NCI-H1436 treated with DMSO at 0.1 percent for 48 hours (cell line): ENCODE measurements around the gene SH3TC1.

Experiments used
- DNase-seq: peaks from one replicate; lab custom pipeline; 2025; lab: John Stamatoyannopoulos, UW

SH3TC1 gene

DNA sequence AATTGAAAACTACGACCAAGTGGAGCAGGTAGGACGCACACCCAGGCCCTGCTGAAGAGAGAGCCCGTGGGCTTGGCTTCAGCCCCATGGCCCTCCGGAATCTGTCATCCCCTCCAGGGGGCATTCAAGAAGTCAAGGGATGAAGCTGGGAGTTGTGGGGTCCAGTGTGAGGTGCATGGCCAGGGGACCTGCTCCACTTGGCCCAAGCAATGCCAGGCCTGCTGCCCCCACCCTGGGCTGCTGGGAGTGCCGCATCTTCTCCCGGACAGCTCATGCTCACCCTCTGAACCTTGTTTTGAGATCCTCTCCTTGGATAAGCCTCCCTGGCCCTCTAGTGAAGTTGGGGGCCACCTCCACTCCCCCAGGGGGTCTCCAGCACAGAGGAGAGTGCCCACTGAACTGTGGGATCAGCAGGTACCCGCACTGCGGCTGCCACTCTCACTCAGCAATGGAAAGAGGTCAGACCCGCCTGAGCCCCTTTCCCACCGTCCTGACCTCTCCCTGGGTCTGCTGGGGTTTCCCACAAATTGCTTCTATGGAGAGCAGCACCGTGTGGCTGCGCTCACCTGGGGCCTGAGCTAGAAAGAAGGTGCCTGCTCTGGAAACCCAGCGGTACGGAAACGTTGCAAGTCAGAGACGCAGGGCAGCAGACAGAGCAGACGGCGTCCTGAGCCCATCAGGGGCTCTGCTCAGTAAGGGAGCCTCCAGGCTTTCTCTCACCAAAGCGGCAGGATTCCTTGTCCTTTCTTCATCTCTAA lies 35.5 kb upstream of the SH3TC1 start:
- no peak for DNase-seq

DNA sequence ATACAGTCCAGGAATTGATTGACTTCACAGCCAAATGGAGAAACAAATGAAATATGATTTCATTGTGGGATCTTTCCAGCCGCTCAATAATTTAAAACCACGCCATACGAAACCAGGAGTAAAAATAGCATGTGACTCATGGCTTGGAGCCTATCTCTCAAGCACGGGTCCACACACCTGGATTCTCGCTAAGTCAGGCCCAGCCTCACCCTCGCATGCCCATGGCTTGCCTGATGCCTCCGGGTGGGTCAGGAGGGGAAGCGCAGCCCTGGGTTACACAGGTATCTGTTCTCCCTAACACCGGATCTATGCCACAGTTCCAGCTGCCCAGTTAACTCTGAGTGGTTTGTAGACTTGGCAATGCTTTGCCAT lies 34.9 kb upstream of the SH3TC1 start:
- DNase-seq: no peak

DNA sequence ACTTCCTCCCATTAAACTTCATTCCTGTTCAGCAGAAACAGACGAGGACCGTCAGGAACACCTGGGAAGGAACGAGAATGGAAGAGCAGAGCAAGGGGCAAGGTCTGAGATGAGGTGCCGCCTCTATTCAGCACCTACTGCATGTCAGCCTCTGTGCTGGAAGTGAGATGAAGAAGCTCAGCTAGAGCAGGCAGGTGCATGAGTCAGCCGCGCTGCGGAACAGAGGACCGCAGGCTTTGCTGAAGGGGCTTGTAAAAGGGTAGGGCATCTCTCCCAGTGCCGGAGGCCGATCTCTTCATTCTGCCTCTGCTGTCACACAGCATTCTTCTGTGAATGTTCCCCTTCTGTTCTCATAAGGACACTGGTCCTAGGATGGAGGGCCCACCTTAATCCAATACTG lies 34.4 kb upstream of the SH3TC1 start:
- no peak for DNase-seq

DNA sequence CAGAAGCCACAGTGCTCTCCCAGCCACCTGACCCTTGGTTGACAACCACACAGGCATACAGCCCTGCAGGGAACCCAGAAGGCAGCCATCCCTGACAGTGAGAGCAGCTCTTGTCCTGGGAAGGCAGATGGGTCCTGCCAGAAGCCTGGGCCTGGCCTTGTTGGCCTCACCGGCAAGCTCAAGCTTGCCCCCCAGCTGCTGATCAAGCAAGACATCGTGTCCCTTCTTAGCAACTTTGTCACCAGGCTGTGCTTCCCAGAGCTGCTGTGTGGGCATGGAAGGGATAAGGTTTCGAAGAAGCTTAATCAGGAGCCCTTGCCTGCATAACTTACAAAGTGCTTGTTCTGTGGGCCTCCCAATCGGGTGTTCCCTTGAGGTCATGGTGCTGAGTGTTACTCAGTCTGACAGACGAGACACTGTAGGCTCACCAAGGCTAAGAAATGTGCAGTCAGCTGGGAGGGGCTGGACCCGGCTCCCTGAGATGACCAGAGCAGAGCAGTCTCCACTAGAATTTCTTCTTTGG lies 33.7 kb upstream of the SH3TC1 start:
- DNase-seq: no peak

DNA sequence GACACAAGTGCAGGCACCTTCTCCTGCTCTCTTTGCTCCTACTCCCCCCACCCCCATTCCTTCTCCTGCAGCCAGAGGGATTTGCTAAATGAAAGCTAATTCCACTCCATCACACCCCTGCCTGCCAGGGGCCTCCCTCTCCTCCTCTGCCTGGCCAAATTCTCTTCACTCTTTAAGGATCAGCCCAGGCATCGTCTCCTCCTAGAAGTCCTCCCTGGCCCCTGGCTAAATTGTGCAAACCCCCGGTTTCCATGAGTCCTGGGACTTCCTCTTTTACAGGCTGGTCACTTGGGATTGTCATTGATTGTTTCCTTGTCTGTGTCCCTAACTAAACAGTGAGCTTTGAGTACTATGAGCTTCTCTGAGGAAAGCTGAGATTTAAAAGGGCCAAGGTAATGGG lies 31.8 kb upstream of the SH3TC1 start:
- no peak for DNase-seq

DNA sequence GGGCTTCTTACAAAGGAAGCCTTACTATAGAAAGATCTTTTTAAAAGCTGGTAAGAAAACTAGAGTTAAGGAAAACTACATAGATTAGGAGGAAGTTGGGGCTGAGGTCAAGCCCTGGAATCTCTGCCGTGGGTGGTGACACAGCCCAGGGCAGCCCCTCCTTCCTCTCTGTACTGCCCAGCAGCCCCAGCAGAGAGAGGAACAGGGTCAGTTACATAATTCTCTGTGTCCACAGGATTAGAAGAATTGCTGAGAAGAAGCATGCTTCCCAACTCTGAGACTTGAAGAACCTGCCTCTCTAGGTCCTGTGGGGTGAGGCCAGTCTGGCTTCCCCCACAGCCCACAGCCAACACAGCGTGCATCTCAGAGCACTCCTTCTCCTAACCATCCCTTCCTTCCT lies 31.3 kb upstream of the SH3TC1 start:
- no peak for DNase-seq

DNA sequence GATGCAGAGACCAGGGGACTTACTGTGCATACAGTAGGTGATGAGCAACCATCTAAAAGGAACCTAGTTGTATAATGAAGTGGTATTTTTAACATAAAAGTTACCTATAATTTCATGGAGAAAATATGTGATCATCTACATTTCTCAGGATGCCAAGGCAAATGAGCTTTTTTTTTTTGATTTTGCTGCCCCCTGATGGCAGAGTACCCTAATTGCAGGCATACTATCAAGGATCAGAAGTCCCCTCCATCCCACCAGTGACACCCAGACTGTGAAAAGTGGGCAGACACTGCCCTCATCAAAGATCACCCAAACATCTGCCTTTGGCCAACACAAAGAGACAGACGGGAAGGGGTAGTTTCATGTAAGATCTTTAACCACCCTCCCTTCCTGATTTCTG lies 30.9 kb upstream of the SH3TC1 start:
- DNase-seq: no peak

DNA sequence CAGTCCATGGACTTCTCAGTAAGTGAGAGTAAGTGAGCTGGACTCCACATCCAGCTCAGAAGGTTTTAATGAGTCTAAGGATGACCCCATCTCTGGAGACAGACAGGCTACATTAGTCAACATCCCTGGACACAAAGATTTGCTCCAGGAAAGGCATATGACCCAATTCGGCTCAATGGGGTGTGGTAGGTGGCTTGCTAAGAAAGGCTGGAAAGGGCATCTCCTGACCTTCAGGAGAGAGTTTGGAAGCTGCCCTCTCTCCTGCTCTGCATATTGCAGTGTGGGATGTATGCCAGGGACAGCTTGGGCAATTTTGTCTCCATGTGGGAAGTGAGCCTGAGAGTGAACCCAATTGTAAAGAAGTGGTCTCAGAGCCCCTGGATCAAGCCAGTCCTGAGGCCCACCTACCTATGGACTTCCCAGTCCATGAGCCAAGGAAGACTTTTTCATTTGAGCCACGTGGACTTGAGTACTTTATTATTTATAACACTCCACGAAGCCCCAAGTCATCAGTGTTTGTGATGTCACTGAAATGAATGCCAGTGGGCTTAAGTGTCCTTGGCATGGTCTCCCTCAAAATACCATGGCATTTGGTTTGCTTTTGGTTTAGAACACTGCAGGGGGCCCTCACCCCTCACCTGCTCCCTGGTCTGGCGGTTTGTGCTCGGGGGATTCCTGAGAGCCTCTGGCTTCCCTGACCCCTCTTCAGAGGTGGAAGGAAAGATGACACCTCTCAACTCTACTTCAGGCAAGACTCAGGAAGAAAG lies 30.1 kb upstream of the SH3TC1 start:
- DNase-seq: no peak

DNA sequence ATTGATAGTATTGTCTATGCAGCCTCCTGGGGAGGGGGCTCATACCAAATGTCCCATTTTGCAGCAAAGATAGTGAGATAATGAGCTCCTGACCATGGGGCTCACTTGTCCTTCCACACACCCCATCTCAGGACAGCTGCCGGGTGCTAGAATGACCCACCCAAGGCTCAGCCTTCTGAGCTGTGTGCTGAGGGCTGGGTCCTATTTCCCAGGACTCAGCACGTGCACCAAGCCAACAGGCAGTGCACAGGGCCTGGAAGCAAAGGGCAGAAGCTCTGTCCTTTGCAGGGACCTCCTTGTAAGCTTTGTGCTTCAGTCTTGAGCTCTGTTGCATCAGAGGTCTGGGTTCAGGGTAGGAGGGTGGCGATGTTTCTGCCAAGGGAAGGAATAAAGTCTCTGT lies 29.3 kb upstream of the SH3TC1 start:
- DNase-seq: no peak

DNA sequence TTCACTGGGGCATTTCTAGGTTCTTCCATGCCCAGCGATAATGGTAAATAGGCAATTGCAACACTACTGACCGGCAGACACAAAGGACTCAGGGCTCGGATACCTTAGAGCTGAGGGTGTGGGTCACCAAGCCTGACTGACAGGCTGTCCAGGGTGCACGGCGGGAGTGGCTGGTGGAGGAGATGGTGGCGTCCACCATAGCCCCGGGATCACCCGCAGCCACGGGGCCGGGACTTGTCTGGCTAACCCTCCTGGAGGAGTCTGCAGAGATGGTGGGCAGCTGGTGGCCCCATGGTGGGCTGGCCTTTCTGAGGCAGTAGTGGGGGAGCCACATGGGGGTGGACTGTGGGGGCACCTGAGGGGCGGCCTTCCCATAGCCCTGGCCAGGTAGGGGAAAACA lies 28.7 kb upstream of the SH3TC1 start:
- no peak for DNase-seq

DNA sequence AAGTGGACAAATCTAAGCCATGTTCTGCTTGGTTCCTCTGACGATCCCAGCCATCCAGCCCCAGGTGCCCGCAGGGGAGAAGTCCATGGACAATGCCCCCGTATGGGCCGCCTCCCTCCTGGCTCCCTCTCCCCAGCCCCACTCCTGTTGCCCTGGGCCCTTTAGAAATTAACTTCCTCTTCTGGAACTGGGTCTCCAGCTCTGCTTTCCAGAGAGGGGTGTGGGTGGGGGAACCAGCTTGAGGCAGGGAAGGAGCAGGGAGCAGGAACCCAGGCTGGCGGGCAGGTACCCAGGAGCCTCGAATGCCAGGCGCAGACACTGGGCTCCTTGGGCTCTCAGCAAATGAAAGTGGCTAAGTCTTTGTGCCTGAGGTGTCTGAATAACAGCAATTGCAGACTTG lies 27.8 kb upstream of the SH3TC1 start:
- DNase-seq: no peak

DNA sequence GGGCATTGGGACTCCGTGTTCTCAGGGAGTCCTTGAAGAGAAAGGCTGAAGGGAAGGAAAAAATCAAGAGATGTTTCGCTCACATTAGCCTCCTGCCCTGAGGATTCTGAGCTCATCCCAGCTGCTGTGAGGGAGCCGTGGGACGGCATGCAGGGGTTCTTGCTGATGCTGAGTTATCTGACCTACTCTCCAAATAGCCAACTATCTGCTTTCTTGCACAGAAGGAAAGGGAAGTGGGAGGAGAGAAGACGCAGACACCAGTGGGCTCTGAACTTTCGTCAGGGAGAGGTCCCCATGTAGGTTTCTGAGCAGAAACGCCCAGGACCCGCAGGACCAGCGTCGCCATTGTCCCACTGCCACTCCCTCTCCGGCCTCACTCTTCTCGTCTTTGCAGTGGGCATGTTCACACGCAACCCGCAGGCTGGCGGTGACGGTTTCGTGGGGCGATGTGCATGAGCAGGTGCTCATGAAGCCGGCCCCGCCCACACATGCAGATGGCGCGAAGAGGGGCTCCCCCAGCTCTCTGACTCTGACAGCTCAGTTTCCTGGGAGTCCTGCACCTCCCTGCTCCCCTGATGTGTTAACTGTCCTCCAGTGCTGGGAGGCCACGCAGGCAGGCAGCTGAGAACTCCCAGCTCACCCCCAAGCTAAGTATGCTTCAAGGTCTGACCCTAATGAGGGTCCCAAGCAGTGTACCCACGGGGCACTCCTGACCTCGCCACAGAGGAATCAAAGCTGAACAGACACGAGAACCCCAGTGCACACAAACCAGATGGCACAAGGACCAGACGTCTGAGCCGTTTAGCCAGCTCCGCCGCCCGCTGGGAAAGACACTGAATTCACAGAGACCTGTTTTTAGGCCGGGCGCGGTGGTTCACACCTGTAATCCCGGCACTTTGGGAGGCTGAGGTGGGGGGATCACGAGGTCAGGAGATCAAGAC lies 26.8 kb upstream of the SH3TC1 start:
- DNase-seq: no peak

DNA sequence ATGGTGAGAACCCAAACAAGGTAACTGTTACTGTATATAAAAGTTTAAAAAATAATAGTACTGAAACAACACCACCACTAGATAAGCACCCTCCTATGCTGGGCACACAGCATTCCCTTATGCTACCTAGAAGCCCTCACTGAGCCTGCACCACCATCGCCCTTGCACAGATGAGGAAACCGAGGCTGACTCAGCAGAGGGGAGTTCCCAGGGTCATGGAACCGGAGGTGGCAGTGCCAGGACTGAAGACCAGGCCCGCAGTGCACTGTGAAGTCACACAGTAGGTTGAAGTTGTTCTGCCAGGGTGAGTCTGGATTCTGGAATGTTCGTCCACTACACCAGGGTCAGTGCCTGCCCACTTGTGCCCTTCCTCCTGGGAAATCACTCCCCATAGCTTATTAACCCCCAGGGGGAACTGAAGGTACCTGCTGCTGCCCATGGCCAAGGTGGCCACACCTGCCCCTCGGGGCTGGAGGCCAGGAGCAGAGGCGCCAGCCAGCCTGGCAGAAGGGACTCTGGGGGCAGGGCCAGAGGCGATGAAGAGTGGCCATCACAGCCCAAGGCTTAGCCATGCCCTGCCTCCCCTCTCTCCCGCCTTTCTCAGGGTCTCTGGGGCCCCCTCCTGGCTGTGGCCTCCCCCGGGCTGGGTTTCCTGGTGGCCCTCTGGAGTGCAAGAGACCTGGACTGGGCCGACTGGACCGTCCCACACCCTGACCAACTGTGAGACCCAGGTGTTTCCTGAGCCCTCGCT lies 25.4 kb upstream of the SH3TC1 start:
- DNase-seq: no peak

DNA sequence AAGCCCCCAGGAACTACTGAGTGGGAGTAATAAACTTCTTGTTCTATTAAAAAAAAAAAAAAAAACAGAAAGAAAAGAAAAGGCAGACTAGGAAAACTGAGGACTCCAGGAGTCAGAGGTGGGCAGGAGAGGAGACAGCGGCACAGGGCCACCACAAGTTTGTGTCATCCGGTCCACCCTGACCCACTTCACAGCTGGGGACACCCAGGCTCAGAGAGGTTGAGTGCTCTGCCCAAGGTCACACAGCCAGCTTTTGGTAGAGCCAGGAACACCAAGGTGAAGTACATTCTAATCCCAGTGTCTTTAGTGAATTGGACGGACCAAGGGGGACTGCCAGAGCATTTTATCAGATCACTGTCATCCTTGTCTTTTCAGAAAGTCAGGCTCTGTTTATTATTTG lies 24.1 kb upstream of the SH3TC1 start:
- no peak for DNase-seq

DNA sequence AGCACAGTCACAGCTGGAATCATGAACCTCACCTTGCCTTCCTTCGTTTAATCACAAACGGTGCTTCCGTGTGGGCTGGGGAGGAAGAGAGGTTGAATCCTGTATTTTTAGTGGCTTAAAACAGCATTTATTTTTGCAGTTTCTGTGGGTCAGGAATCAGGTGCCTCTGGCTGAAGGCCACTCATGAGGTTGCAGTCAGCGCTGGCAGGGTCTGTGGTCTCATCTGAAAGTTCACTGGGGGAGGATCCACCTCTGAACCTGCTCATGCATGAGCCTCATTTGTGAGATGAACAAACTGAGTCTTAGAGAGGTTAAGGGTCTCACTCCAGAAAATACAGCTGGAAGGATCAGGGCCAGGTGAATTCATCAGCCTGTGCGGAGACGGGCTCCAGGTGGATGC lies 23.4 kb upstream of the SH3TC1 start:
- DNase-seq: no peak

DNA sequence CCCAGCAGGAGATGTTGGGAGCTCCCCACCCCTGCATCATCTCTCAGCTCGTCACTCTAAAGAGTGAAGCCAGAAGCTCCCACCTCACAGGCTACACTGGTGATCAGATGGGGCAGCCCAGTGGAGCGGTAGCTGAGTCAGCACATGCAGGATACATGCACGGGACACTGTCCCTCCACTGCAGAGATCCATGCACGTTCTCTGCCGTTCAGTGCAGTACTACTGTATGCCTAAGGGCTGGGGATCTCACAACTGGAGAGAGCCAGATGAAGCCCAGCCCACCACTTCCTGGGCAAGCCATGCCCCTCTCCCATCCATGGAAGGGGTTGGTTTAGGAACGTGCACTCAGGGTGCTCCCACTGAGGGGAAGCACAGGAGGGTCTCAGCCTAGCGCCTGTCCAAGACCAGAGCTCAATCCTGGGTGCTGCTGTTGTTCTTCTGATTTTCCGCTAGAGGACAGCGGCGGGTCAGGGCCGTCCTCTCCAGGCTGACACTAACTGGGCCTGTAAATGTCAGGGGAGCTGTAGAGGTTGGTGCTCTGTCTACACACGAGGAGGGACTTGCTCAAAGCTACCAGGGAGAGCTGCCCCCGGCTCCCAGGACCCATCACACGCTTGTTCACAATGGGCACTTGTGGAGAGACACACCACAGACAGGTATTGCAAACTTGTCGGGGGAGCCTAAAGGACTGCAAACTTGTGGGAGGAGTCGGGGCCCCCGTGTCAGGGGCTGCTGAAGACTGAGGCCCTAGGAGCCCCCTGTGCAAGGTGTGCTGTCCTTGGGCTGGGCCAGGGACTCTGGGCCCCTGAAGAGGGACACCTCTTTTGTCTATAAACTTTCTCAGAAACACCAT lies 22.3 kb upstream of the SH3TC1 start:
- DNase-seq: no peak

DNA sequence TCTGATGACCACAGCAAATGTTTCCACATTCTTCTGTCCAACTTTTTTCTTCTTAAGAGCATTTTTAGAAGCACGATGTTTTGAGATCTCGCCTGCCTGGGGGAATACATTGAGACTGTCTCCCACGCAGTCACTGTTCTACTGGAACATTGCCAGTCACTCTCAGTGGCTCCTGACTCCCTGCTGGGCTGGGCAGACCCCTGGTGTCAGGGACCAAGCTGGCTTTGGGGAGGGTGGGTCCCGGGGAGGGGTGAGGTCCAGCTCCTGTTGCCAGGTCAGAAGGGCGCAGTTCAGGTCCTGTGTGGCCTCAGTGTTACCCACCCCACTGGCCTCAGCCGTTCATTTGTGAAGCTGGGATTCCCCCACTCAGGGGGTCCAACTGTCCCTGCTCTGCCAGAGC lies 21.5 kb upstream of the SH3TC1 start:
- DNase-seq: no peak

DNA sequence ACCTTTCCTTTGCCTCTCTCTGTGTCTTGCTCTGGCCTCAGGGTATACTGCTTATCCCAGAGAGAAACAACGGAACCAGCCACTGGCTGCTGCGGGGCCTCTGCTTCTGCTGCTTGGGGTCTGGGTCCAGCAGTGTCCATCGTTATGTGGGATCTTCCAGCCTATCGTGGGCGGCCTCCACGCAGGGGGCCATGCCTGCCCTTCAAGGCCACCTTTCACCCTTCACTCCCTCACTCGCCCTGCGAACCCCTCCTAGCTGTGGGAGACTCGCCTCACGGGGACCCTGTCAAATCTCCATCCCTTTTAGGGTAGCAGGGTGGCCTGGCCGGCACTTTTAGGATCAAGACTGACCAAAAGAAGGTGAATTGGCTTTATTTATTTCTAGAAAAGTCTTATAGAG lies 21.1 kb upstream of the SH3TC1 start:
- DNase-seq: no peak

DNA sequence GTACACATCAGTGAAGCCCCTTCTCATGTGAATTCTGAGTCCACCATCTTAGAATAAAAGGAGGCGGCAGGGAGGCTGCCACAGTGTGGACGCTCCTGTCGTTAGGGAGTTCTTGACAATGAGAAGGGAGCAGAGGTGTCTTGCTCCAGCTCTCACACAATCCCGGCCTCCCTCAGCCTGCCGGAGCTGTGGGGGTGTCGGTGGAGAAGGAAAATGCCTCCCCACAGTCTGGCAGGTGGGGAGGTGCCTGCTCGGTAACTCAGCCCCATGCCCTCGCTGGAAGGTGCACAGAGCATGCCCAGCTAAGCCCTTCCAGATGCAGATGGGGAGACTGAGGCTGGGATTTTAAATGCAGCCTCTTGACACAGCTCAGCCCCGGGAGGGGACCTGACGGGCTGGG lies 20.0 kb upstream of the SH3TC1 start:
- no peak for DNase-seq

DNA sequence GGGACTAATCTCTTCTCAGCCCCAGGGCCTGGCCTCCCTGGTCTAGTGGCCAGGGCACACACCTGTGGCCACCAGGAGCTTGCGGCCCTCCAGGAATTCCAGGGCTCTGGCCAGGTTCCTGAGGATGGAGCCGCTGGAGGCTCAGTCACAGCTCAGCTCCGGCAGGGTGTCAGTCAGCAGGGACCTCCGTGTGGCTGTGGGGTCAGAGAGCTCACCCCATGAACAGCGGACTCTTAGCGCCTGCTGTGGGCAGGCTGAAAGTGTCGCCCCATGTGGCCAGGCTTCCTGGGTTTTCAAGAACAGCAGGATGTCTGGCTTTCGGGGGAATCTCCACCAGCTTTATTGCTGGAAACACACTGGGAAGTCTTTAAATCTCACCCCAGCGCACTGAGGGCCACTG lies 19.3 kb upstream of the SH3TC1 start:
- DNase-seq: no peak
